Stimulated activated CD4-positive, alpha-beta T cell treated with anti-CD3 and anti-CD28 coated beads, Interleukin-2, amount 100 ng/mL, for 24 hours (primary cell): ENCODE data around the gene TNFRSF18.

ENCODE experiments used
- DNase-seq, 2 donors: peaks; one replicate each; pipeline ENCODE4 v3.0.0-alpha.2; 2020

The TNFRSF18 gene

GRCh38 chr1:1240348-1240732 lies 33.9 kb upstream of the TNFRSF18 start:
- no peak for DNase-seq

- DNase-seq = no peak
These were observed 33.4 kb upstream of the TNFRSF18 start for GRCh38 chr1:1239614-1240347.

DNA sequence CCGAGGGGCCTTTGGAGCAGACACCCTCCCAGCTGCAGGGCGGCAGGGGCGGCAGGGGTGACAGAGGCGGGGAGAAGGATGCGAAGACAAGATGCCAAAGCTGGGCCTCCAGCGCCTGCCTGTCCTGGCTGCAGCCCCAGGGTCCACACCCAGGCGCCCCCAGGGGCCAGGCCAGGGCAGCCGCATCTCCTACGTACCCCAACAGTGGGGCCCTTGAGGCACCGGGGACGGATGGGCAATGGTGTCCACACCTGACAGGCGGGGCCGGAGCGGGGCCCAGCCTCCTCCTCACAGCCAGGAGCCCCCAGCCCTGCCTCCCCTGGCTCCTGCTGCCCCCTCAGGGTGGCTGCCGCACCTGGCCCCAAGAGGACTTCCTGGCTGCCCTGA lies 32.8 kb upstream of the TNFRSF18 start:
- DNase-seq = no peak

DNA sequence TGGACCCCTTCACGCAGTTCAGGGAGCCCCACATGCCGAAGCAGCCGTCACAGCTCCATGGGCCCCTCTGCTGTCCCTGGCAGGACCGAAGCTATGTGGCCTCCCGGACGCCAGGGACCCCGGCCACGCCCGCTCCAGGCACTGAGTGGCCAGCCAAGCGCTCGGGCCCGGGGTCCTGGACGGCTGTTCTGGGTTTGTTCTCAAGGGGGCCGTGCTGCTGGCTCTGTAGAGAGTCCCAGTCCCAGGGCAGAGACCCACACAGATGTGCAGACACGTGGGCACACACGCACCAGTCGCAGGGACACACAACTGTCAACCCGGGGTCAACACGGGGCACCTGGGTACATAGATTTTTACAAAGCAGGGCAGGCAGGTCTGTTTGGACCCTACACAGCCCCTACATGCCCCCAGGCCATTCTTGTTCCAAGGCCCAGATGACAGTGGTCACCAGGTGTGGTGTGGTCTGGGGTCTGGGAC lies 32.3 kb upstream of the TNFRSF18 start:
- DNase-seq = no peak

DNA sequence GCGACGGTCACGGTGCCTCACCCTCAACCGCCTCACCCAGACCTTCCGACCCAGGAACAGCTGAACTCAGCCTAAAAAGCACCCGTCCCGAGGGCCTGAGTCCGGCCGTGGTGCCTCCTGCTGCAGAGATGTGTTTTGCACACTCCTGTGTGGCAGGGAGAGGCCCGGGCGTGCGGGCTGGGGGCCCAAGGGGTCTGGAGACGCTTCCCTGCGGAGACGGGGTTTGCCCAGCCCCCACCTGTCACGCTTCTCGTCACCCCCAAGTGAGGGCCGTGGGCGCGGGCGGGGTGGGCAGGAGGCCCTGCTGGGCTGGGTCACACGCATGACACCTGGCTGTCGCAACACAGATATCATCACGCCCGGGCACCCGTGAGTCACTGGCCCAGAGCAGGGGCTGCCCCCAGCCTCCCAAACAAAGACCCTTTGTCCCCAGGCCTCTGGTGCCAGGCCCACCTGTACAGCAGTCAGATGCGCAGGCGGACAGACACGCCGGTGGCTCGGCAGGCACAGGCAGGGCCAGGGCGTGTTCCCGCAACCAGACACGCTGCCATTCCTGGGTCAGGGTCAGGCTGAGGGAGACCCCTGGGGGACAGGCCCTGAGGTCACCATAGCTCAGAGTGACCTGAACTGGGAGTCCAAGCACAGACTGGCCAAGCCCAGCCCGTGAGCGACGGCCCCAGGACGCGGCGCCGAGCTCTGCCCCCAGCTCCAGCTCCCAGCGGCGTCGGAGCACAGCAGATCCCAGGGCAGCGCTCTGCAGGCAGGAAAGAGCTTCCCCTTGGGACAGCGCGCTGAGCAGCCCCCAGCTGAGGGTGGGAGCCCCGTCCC lies 31.7 kb upstream of the TNFRSF18 start:
- DNase-seq = no peak

GRCh38 chr1:1236945-1237873 lies 30.8 kb upstream of the TNFRSF18 start:
- no peak for DNase-seq

DNA sequence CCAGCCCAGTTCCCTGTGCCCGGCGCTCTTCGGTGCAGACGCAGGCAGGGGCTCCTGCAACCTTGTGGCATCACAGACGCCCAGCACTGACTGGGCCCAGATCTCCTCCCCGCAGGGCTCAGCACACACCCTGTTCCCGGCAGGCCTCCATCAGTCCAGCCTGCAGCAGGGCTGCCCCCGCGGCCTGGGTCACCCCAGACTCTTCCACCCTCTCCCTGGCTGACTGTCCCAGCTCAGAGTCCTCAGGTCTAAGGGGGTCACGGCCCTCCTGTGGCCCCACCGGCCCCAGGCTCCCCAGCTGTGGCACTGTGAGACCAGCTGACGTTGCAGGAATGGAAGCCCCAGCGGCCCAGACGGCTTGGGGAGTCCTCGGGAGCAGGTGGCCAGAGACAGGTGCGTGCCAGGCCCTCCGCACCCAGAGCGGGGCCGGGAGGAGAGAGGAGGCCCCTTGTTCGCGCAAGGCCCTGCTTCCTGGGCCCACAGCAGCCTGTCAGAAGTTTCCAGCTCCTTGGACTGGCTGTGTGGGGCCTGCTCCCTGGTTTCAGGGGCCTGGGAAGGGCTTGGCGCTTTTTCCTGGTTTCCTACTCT lies 29.9 kb upstream of the TNFRSF18 start:
- DNase-seq = no peak

- no peak for DNase-seq
These were observed 28.8 kb upstream of the TNFRSF18 start for GRCh38 chr1:1235016-1235744.

DNA sequence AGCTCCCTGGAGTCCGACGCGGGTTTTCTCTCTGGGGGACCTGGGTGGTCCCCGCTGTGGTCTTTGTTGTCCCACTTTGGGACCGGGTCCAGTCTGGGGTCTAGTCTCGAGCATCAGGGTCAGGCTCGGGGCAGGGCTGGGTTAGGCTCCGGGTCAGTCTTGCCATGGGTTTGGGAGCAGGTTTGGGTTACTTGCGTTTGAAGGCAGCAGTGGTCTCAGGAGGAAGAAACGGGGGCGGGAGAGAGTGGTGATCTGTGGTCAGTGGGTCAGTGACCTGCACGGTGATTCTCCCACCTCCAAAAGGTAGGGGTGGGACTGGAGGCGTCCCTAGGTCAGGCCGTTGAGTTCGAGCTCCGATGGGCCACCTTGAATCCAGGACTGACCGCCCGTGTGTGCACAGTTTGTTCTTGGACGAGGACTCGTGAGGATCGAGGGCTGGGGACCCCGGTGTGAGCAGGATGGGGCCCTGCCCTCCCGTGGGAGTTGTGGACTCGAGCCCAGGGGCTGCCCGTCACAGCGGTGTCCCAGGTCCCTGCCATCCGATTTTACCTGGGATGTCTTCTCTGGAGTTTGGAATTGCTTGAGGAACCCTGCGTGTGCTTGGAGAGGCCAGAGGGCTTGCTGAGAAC lies 27.9 kb upstream of the TNFRSF18 start:
- DNase-seq = no peak

- no peak for DNase-seq
These were observed 27.1 kb upstream of the TNFRSF18 start for GRCh38 chr1:1233567-1233892.

DNA sequence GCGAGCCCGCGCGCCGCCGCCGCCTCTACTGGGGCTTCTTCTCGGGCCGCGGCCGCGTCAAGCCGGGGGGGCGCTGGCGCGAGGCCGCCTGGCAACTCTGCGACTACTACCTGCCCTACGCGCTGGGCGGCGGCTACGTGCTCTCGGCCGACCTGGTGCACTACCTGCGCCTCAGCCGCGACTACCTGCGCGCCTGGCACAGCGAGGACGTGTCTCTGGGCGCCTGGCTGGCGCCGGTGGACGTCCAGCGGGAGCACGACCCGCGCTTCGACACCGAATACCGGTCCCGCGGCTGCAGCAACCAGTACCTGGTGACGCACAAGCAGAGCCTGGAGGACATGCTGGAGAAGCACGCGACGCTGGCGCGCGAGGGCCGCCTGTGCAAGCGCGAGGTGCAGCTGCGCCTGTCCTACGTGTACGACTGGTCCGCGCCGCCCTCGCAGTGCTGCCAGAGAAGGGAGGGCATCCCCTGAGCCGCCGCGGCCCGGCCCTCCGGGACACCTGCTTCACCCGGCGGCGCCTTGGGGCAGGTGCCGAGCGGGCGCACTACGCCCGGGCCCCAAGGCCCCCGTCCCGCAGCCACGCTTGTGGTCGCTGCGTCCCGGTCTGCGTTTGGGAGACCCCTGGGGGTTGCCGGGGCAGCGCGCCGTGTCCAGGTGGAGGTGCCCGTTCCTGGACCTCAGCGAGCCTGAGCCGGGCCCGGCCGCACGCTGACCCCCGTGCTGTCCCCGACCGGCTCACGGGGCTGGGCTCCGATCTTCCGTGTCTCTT lies 26.6 kb upstream of the TNFRSF18 start:
- DNase-seq = no peak

GRCh38 chr1:1232208-1232795 lies 25.9 kb upstream of the TNFRSF18 start, which contains the start of gene B3GALT6:
Gene B3GALT6 (plus strand): TSS chr1:1232237. CDS start chr1:1232279, 42 bp downstream.
- DNase-seq = no peak

GRCh38 chr1:1231400-1232207 lies 25.2 kb upstream of the TNFRSF18 start, which contains the start of gene SDF4:
Gene SDF4 (minus strand): TSS chr1:1232001. CDS start chr1:1228772, 3,229 bp downstream.
- peak; percentile 96 to 97 for DNase-seq

GRCh38 chr1:1230656-1231399 lies 24.4 kb upstream of the TNFRSF18 start:
- DNase-seq = peak in 1 of 2 donors; percentile 41

DNA sequence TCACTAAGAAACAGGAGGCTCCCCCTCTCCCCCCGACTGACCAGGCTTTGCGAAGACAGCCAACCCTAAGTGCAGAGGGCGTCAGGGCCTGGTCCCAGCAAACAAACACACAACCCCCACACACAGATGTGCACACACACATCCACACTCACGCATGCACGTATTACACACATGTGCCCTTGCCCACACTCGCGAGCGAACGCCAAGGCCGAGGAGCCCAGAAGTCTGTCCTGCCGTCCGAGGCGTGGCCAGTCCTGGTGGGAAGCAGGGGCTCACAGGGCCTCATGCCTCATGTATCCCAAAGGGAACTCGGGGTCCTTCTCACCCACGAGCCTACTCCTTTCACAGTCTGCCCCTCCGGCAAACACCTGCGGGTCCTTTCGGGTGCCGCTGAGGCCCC lies 23.4 kb upstream of the TNFRSF18 start:
- no peak for DNase-seq

GRCh38 chr1:1228596-1229321 lies 22.4 kb upstream of the TNFRSF18 start:
- DNase-seq = no peak

DNA sequence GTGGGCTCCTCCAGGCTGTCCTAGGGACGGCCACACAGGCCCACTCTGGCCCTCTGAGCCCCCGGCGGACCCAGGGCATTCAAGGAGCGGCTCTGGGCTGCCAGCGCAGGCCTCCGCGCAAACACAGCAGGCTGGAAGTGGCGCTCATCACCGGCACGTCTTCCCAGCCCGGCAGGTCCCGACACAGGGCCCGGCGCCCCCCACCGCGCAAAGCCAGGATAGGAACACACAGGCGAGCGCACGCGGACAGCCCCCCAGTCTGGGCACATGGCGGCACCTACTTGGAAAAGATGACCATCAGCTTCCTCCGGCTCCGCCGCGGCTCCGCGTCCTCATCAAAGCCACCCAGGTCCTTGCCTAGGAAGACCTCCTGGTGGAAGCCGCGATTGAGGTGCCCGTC lies 21.8 kb upstream of the TNFRSF18 start:
- no peak for DNase-seq

GRCh38 chr1:1227386-1227785 lies 21.0 kb upstream of the TNFRSF18 start:
- DNase-seq = no peak
